IPS-NIHi11 (cell line): ENCODE data around the gene WWC2.
"Not testable (repeated sequence)": the region's sequence is repeated elsewhere in the genome, so short reads cannot be mapped to it uniquely, and the experiment has no call there.

ENCODE experiments used
- DNase-seq: peaks from one replicate; pipeline ENCODE4 v3.0.0; 2012; ENCODE audit warnings: mixed read lengths, low spot score

WWC2 gene

GRCh38 chr4:183172881-183173280 lies 73.8 kb downstream of the WWC2 start:
- DNase-seq, result no peak

- DNase-seq, result peak; percentile 38
Observed at GRCh38 chr4:183173580-183174526, 74.8 kb downstream of the WWC2 start.

GRCh38 chr4:183175631-183176232 lies 76.7 kb downstream of the WWC2 start:
- no peak for DNase-seq

GRCh38 chr4:183177001-183177400 lies 77.9 kb downstream of the WWC2 start:
- no peak for DNase-seq

- no peak for DNase-seq
Observed at GRCh38 chr4:183178201-183178600, 79.1 kb downstream of the WWC2 start.

DNA sequence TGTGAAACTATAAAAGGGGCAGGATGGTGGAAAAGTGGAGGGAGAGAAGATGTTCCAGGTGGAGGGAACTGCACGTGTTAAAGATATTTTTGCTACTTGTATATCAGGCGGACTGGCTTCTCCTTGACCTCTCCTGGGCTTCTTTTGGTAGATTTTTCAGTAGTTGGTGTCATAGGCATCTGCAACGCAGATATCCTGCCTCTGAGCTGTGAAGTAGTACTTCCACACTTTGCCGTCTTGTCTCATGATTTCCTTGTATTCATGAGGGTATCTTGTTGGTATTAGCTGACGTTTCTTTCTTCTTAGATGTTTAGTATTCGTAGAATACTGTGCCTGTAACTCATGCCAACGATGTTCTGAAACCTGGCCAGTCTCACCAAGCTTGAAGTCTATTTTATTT lies 81.0 kb downstream of the WWC2 start:
- no peak for DNase-seq

DNA sequence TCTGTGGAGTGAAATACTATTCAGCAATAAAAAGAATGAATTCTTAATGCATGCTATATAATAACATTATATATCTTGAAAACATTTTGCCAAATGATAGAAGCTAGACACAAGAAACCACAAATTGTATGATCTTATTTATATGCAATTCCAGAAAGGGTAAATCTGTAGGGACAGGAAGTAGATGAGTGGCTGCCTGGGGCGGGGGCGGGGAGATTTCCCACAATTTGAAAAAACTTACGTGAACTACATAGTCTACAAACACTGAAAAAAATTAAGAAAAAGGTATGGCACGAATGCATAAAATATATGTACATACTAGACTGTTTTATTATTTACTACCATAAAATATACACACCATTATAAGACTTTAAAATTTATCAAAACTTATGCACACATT lies 81.6 kb downstream of the WWC2 start:
- no peak for DNase-seq

DNA sequence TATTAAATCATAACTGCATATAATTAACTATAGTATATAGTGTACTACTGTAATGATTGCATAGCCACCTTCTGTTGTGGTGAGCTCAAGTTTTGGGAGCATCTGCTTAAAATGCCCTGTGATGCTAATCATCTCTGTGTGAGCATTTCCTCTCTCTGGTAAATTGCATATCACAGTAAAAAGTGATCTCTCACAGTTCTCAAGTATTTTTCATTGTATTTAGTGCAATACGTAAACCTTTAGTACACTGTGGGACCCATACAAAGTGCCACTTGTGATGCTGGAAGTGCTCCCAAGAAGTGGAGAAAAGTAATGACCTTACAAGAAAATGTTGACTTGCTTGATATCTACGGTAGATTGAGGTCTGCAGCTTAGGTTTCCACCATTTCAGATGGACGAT lies 82.0 kb downstream of the WWC2 start:
- DNase-seq, result no peak

GRCh38 chr4:183182873-183183725 lies 84.0 kb downstream of the WWC2 start:
- peak; percentile 70 for DNase-seq

DNA sequence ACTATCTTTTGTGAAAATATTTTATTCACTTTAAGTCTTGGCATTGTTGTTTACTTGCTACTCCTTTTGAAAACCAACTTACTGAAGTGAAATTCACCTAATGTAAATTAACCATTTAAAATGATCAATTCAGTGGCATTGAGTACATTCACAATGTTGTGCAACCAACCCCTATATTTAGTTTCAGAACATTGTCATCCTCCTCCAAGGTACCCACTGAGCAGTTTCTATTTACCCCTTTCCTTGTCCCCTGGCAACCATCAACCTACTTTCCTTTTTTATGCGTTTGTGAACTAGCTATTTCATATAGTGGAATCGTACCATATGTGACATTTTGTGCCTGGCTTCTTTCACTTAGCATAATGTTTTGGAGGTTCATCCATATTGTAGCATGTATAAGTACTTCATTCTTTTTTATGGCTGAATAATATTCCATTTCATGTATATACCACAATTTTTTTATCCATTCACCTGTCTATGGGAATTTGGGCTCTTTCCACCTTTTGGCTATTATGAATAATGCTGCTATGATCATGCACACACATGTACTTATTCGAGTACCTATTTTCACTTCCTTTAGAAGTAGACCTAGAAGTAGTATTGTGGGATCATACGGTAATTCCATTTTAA lies 85.0 kb downstream of the WWC2 start:
- no peak for DNase-seq

GRCh38 chr4:183185018-183185417 lies 86.0 kb downstream of the WWC2 start:
- DNase-seq, result no peak

GRCh38 chr4:183185559-183185958 lies 86.5 kb downstream of the WWC2 start:
- DNase-seq, result no peak

GRCh38 chr4:183186813-183187212 lies 87.8 kb downstream of the WWC2 start:
- DNase-seq, result no peak

DNA sequence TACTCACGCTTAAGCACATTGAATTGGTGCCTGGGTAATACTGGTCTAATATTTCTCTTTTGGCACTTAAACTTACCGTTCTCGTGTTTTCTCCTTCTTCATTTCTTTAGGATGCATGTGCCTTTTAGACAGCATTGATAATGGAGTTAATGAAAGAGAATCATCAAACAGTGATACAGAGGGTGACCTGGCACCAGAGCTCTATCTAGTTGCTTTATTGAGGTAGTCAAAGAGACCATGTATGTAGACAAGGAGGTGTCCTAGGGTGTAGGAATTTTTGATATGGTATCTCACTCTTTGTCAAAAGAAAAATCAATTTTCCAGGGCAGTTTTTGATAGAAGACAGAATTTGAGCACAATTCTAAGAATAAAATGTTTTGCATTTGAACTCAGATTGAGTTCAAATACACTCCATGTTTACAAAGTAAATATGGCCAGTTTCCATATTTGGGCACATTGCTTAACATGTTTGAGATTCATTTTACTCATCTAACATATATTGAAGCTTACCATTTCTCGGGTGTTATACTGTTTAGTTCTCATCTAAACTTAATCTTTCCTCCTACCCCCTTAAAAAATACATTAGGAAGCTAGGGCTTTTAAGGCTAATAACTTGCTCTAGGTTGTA lies 92.0 kb downstream of the WWC2 start:
- no peak for DNase-seq

- DNase-seq, result no peak
Observed at GRCh38 chr4:183191630-183192029, 92.6 kb downstream of the WWC2 start.

- no peak for DNase-seq
Observed at GRCh38 chr4:183192571-183192970, 93.5 kb downstream of the WWC2 start.

- DNase-seq, result not testable (repeated sequence)
Observed at GRCh38 chr4:183193730-183194338, 94.8 kb downstream of the WWC2 start.

DNA sequence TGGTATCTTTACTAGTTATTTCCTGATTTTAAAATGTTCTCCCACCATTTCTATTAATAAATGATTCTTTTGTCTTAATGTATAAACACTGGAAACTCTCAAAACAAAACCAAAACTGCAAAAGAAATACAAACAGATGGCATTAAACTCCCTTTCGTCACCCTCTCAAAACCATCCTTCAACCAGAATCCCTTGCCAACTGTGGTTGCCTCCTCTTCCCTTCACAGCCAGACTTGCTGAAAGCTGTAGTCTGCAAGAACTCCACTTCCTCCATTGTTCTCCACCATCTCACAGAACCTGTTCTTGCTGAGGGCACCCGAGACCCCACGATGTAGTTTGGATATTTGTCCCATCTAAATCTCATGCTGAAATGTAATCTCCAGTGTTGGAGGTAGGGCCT lies 96.5 kb downstream of the WWC2 start:
- DNase-seq, result no peak

DNA sequence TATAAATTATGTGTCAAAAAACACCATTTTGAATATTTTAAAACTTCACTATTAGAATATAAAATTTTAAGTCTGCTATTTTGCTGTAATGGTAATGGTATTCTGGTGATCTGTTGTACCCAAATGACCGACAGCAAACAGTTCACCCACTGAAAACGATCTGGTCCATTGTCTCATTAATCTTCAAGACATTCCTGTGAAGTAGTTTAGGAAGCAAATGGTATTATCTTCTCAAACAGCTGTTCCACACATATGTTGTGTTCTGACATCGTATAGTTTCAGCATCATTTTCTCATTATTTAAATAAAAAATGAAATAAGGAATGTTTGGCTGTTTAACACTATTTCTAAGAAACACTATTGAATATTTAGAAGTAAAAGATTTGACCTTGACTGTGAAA lies 98.1 kb downstream of the WWC2 start:
- no peak for DNase-seq

- peak; percentile 35 for DNase-seq
Observed at GRCh38 chr4:183200453-183200852, 101.4 kb downstream of the WWC2 start.

DNA sequence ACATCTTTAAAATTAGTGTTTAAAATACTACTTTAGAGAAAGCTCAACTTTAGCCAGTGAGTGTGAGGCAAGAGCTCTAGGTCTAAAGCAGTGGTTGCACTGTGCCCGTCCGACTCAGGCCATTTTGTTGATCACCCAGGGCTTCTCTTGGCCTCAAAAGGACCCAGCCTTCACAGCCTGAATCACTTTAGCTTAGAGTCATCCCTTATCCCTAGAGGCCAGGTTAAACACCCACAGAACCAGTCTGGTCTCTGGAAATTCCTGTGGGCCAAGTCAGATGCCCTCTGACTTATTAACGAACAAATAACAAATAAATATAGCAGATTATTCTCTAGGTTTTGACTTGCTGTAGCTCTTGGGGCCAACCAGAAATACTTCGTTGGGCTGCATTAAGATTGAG lies 102.3 kb downstream of the WWC2 start:
- no peak for DNase-seq
